HG03378 (cell line): Measurements from ENCODE around the gene TCL1A.
"Not testable (repeated sequence)": the region's sequence is repeated elsewhere in the genome, so short reads cannot be mapped to it uniquely, and the experiment has no call there.

Experiments used
- ATAC-seq: cut with Tn5 transposase; IDR thresholded peaks from one replicate; pipeline ENCODE4 v1.9.1; 2021; ENCODE audit warnings: mild to moderate bottlenecking, moderate library complexity; ENCODE audit not compliant: unreplicated experiment

Gene TCL1A

GRCh38 chr14:95679148-95679815, 34.6 kb downstream of the TCL1A start:
- no peak for ATAC-seq

GRCh38 chr14:95677179-95677835, 36.6 kb downstream of the TCL1A start:
- ATAC-seq: no peak

GRCh38 chr14:95675486-95675885, 38.4 kb downstream of the TCL1A start:
- no peak for ATAC-seq

GRCh38 chr14:95674613-95675012, 39.3 kb downstream of the TCL1A start:
- no peak for ATAC-seq

DNA sequence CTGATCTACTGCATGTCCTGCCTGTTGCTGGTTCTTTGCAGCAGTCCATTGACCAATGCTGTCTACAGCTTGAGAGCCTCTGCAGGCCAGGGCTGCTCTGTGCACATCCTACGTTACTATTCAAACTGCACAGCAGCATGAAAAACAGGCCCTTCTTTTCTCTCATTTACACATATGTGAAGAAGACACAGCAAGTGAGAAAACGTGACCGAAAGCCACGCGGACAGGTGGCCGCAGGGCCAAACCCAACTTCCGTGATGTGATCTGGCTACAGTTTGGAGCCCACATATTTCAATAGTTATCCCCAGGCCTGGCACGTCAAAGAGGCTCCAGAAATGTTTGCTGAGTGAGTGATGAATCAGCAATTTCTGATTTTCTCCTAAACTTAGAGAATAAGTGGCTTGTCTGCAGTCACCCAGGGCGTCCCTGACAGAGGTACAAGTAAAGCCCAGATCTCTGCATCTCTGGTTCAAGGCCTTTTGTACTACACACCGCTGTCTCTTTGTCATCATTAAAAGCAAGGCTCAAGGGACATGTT, 45.6 kb downstream of the TCL1A start:
- no peak for ATAC-seq

GRCh38 chr14:95667249-95667693, 46.7 kb downstream of the TCL1A start:
- no peak for ATAC-seq

GRCh38 chr14:95666450-95666849, 47.5 kb downstream of the TCL1A start:
- ATAC-seq: no peak

DNA sequence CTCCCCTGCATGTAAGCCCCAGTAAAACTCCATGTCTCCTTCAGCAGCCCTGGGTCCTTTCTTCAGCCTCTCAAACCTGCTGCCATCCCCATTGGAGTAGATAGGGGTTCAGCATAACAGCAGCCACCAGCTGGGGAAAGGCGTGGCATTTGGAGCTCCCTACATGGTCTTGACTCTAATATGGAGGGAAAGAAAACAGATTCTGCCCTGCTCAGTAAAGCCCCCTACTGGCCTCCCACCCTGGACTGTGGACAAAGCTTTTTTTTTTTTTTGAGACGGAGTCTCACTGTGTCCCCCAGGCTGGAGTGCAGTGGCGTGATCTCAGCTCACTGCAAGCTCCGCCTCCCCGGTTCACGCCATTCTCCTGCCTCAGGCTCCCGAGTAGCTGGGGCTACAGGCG, 48.4 kb downstream of the TCL1A start:
- ATAC-seq: not testable (repeated sequence)

- ATAC-seq: no peak
Measured at GRCh38 chr14:95664546-95664945, 49.4 kb downstream of the TCL1A start.

GRCh38 chr14:95664066-95664465, 49.9 kb downstream of the TCL1A start:
- no peak for ATAC-seq

- no peak for ATAC-seq
Measured at GRCh38 chr14:95663226-95663797, 50.6 kb downstream of the TCL1A start.

- ATAC-seq: peak; percentile 44
Measured at GRCh38 chr14:95662376-95663186, 51.3 kb downstream of the TCL1A start.

GRCh38 chr14:95660651-95661515, 53.0 kb downstream of the TCL1A start:
- no peak for ATAC-seq

DNA sequence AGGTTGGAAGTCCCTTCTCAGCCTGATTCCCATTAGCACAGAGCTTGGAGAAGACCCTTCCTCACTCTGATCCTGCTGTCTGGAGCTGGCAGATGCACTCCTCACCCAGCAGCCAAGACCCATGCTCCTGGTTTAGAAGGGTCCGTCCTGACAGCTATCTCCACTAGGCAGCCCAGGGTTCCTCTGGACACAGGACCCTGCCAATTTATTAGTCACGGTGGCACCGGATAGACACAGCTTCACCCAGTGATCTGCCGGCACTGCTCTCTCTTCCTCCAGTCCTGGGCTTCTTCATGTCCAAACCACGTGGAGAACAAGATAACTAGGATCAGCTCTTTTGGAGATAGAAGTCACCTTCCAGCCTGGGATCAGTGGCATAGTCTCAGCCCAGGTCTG, 53.9 kb downstream of the TCL1A start:
- ATAC-seq: no peak
